Hematopoietic multipotent progenitor cell treated with erythropoietin and hydrocortisone succinate and interleukin-3 and kit ligand, for 6 days (in vitro differentiated cells): ENCODE measurements around the gene XG.
A peak's percentile ranks its signal among the peaks of the same experiment; 100 is the strongest.
"Not testable (repeated sequence)": the region's sequence is repeated elsewhere in the genome, so short reads cannot be mapped to it uniquely, and the experiment has no call there.

Source experiments
- DNase-seq: peaks from one replicate; pipeline ENCODE4 v3.0.0-alpha.2; 2015

XG gene

DNA sequence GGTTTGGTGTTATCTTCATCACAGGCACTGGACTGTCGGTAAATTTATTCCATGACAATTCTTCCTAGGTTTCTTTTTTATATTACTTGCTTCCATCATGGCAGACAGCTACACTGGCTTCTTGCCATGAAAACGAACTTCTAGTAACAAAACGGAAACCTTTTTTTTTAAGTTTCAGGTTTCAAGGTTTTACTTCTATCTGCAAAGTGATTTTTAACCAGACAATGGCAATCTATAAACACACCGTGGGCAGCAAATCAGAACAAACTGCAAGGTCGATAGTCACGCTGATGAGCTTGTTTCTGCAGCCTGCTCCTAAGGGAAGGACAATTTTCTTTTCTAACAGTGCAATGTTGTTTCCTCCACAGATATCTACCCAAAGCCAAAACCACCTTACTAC lies 29.9 kb downstream of the XG start:
- no peak for DNase-seq

DNA sequence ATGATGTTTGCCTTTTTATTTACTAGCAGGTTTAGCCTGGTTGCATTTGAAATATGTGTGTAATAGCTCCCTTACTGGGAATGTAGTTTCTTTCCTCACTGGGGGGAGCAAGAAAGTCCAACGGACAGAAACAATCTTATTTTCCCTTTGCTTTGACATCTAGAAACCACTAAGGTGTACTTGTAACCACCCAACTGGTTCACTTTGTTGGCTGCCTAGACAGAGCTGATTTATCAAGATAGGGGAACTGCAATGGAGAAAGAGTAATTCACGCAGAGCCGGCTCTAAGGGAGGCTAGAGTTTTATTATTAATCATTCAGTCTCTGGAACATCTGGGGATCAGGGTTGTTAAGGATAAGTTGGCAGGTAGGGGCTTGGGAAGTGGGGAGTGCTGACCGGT lies 30.3 kb downstream of the XG start:
- no peak for DNase-seq

DNA sequence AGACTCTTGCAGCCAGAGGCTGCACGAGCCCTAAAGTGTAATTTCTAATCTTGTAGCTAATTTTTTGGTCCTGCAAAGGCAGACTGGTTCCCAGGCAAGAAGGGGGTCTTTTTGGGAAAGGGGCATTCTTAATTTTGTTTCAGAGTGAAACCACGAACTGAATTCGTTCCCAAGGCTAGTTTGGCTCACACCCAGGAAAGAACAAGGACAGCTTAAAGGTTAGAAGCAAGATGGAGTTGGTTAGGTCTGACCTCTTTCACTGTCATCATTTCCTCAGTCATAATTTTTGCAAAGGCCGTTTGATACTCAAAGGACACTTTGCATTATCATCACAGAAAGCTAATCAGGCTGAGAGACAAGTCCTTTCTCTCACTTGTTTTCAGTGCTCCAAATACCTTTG lies 30.9 kb downstream of the XG start:
- no peak for DNase-seq

DNA sequence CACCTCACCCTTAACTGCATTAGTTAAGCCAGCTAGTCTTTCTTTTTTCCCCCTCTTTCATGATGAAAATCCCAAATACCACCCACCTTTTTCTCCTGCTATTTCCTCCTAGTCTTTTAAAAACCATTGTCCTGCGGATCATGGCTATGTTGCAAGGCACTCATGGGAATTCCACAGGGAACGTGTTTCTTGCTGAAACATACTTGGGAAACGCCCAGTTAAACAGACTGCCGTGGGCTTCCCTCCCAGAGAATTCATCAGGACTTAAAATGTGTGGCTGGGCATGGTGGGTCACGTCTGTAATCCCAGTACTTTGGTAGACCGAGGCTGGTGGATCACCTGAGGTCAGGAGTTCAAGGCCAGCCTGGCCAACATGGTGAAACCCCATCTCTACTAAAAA lies 32.2 kb downstream of the XG start:
- no peak for DNase-seq

DNA sequence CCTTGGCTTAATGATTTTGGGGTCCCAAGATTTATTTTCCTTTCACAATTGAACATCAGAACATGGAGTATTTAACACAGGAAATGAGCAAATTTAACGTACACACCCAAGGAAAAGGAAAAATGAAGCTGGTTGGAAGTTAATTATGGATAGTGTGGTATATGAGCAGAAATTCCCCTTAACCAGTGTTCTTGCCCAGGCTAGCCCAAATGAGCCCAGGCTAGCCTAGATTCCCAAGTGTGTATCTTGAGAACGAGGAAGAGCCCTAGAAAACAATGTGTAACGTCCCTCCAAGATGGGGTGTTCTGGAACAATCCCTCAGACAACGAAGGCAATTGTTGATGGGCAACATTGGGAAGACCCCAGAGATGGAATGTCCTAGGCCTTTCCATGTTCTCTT lies 33.7 kb downstream of the XG start:
- no peak for DNase-seq

DNA sequence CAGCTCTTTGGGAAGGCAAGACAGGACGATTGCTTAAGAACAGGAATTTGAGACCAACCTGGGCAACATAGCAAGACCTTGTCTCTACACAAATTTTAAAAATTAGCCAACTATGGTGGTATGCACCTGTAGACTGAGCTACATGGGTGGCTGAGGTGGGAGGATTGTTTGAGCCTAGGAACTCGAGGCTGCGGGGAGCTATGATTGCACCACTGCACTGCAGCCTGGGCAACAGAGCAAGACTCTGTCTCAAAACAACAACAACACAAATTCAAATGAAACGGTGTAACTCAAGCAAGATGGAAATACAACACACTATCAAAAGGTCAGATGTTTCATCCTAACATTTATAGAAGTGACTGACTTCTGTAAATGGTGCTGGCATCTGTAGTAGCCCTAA lies 37.1 kb downstream of the XG start:
- no peak for DNase-seq

DNA sequence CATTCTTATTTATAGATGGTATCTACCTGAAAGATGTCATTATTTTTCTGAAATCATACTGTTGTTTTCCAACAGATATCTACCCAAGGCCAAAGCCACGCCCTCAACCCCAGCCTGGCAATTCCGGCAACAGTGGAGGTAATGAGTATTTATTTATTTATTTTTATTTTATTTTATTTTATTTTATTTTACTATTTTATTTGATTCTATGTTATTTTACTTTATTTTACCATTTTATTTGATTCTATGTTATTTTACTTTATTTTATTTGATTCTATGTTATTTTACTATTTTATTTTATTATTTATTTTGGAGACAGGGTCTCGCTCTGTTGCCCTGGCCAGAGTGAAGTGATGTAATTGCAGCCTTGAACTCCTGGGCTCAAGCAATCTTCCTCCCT lies 37.7 kb downstream of the XG start:
- no peak for DNase-seq

DNA sequence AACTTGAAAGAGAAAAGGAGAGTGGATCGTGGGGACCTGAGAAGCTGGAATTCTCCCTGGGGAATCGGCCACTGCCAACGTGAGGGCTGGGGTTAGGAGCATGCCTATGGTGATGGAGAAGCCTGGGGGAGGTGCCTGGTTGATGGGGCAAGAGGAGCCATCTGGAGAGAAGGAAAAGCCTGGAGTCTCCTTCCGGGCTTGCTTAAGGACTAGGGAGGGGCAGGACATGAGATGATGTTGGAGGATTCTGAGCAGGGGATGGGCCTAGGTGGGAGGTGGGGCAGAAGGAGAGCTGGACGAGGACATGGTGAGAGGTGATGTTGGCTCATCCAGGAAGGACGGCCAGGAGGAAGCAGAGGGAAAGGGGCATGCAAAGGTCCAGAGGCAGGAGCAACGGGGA lies 41.9 kb downstream of the XG start:
- DNase-seq, result no peak

DNA sequence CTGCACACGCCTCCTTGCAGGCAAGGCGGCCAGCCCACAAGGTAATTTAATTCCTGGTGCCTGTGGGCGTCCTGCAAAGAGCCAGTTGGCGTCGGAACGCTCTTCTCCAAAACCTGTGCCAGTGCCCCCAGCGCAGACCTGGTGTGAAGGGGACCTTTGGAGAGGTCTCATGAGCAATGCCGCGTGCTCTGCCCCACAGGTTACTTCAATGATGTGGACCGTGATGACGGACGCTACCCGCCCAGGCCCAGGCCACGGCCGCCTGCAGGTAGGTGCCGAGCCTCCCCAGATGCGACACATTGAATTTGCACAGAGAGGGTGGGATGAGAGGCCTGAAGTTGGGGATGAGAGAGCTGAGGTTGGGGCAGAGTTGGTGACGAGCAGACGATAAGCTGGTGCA lies 42.5 kb downstream of the XG start:
- DNase-seq, result no peak

DNA sequence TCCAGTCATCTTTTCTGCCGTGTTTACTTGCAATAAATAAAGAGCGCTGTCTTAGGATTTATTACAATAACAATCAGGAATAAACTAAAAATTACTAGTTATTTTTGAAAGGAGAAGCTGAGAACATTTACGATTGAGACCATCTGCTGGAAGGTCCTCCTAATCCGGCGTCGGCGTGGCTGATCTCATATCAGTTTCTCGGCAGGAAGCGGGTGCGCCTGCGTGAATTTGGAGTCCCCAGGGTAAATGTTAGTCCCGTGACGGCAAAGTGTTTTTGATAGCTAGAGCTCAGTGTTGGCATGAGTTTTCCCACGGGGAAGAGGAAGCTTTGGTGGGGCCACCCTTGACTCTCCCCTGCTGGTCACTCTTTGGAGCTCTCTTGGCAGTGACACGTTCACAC lies 45.0 kb downstream of the XG start:
- DNase-seq, result peak; percentile 6

DNA sequence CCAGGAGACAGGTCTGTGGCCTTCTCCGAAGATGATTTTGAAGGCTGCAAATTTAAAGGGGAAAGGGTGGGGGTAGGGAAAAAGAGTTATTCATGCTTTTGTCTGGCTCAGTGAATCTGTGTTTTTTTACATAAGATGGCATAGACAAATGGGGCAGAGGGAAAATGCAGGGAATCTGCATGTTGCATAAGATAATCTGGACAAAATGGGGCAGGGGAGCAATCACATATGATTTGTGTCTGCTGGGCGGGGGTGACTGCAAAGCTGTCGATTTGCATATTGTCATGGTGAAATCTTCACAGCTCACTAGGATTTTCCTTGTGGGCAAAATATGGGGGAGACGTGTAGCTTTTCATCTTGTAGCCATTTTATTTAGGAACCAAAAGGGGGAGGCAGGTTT lies 47.5 kb downstream of the XG start:
- no peak for DNase-seq

DNA sequence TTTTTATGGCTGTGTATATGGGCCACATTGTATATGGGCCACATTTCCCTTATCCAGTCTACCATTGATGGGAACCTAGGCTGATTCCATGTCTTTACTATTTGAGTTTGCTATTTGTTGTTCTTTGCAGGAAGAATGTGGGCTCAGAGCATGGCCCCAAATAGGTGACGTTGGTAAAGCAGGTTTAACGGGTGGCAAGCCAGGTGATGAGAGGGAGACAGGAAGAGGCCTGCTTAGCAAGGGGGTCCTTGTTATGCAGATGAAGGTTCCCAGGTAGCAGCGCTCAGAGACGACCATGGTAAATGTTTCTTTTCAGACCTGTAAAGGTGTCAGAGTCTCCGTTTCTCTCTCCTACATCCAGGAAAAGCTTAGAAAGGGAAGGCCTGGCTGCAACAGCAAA lies 48.1 kb downstream of the XG start:
- not testable (repeated sequence) for DNase-seq

DNA sequence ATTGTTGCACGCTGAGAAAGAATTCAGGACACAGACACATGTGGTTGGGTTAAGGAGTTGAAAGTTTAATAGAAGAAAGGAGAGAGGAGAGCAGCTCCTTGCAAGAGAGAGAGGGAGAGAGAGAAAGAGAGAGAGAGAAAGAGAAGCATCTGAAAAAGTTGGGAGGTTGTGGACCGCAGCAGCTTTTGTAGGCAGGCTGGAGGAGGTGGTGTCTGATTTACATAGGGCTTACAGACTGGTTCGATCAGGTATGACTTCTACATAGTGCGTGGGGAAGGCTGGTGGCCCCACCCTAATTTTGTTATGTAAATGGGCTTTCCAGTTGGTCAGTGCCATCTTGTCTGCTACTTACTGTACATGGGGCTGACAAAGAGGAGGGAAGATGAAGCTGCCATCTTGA lies 49.4 kb downstream of the XG start:
- DNase-seq, result no peak

DNA sequence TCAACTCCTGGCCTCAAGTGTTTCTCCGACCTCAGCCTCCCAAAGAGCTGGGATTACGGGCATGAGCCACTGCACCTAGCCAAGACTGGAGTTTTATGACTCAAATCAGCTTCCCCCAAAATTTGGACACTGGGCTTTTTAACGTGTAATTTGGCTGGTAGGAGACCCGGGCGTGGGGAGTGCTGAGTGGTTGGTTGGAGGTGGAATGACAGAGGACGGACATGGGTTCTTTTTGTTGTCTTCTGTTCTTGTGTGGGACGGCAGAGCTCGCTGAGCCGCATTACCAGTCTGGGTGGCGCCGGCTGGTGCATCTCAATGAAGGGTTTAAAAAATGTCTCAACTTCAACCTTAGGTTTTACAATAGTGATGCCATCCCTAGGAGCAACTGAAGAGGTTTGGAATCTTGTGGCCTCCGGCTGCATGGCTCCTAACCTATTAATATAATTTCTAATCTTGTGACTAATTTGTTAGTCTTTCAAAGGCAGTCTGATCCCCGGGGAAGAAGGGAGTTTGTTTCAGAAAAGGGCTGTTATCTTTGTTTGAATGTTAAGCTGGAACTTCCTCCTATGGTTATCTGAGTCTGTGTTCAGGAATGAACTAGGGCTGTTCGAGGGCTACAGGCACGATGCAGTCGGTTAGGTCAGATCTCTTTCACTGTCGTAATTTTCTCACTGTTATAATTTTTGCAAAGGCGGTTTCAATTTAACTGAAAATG lies 50.7 kb downstream of the XG start:
- peak; percentile 8 for DNase-seq

DNA sequence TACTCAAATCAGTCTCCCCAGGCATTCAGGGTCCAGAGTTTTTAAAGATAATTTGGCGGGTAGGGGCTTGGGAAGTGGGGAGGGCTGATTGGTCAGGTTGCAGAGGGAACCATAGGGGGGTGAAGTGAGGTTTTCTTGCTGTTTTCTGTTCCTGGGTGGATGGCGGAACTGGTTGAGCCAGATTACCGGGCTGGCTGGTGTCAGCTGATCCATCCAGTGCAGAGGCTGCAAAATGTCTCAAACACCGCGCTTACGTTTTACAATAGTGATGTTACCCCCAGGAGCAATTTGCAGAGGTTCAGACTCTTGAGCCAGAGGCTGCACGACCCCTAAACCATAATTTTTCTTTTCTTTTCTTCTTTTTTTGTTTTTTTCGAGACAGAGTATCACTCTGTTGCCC lies 51.6 kb downstream of the XG start:
- not testable (repeated sequence) for DNase-seq

DNA sequence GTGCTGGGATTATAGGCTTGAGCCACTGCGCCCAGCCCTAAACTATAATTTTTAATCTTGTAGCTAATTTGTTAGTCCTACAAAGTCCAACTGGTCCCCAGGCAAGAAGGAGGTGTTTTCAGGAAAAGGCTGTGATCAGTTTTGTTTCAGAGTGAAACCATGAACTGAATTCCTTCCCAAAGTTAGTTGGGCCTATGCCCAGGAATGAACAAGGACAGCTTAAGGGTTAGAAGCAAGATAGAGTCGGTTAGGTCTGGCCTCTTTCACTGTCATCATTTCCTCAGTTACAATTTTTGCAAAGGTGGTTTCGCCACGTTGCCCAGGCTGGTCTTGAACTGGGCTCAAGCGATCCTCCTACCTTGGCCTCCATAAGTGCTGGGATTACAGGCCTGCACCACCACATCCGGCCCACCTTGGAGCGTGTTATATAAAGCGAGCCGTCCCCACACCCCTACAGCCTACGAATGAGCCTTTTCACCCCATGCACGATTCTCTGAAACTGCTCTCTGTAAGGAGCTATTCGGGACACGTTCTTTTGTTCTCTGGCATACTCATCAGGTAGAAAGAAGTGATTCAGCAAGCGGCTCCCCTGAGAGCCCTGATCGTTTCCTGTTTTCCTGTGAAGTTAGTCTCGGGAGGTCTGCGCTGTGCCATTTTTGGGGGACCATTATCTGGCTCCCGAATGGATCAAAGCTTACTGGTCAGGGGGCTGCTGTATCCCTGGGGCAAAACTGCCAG lies 52.4 kb downstream of the XG start:
- DNase-seq, result not testable (repeated sequence)

DNA sequence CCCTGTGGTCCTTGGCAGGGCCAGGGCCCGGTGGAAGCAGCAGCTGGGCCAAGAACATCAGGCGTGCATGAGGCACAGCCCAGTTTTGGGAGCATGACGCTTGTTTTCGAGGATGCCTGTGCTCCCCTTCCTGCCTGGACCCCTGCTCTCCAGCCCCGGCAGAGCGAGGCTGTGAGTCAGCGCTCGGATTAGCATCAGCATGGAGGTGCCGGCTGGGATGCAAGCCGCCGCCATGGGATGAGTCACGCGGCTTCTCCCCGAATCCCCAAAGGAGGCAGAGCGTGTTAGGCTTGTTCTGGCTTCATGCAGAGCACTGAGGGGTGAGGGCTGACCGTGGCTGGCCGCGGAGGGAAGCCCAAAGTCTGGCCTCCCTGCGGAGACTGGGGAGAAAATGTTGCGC lies 53.0 kb downstream of the XG start:
- DNase-seq, result not testable (repeated sequence)

DNA sequence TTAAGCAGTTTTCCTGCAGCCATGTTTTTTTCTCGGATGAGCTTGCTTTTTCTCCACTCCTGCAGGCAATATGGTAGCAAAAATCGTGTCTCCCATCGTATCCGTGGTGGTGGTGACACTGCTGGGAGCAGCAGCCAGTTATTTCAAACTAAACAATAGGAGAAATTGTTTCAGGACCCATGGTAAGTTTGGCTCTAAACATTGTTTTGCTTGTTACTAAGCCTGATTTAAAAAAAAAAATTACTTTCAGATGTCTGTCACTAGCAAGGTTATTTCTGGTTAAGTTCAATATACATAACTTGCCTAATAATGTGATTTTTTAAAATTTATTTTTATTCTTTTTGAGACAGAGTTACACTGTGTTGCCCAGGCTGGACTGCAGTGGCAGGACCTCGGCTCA lies 59.4 kb downstream of the XG start:
- no peak for DNase-seq

DNA sequence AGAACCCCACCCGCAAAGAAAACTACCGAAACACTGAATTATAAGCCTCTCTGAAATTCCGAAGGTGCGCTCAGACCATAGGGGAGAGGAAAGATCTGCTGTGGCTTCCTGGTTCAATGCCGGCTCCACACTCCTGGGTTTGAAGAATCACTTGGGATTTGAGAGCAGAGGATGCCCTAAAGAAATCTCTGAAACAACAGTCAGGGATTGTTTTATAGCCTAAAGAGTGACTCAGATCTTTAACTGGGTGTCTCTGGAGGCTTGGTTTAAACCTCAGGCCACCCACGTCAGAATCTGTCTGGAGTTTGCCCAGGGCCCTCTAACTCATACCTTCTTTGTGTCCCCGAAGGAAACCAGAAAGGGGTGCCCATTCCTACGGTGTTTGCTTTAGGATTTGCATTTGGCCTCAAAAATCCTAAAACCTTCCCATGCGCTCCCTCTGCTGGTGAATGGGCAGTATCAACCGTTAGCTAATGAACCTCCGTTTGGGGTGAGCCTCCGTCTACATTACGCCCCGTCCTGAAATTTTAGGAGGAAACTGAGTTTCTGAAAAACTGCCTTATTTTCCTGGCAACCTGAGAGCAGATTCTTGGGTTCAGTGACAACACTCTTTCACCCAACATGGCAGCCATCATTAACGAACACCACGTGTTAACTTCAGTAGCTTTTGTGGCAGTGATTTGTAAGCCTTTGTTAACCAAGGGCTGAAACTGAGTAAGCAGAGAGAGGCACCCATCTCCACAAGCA lies 60.5 kb downstream of the XG start:
- DNase-seq, result peak; percentile 60

DNA sequence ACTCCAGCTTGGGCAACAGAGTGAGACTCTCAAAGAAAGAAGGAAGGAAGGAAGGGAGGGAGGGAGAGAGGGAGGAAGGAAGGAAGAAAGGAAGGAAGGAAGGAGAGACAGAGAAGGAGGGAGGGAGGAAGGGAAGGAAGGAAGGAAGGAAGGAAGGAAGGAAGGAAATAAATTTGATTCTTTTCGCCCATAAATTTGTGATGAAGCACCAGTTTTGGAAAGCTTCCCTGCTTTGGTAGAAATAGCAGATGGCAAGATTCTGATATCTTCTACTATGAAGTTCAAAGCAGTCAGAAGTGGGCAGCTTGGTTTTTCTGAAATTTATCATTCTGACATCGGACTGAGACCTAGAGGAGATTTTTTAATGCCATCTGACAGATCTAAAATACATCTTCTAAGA lies 65.2 kb downstream of the XG start:
- no peak for DNase-seq

DNA sequence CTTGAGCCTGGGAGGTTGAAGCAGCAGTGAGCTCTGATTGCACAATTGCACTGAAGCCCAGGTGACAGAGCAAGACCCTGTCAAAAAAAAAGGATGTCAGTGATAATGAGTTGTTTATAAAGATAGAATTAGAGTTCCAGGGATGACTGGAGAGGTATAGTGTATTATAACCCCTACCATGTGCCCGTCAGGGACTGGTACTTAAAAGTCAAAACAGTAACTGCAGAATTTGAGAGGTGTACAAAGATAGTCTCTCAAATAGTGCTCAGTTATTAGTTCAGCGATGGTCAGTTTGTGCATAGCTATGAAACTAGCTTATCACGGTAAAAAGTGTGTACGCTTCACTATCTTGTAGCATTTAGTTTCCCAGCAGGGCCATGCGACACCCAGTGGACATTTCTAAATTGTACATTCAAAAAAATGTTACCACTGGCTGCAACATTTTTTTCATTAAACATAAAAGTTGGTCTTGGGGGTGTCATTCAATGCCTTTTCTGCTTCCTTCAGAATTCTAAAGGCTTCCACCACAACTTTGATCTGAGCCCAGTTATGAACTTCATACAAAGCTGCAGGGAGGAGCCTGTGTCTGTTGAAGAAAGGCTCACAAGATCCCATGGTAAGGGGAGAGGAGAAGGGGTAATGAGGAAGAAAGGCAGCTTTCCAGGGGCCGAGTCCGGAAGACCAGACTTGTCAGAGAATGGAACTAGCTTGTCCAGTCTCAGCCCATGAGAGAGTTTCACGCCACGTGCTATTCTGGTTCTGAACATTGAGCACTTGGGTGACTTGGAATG lies 67.7 kb downstream of the XG start:
- peak; percentile 36 for DNase-seq

DNA sequence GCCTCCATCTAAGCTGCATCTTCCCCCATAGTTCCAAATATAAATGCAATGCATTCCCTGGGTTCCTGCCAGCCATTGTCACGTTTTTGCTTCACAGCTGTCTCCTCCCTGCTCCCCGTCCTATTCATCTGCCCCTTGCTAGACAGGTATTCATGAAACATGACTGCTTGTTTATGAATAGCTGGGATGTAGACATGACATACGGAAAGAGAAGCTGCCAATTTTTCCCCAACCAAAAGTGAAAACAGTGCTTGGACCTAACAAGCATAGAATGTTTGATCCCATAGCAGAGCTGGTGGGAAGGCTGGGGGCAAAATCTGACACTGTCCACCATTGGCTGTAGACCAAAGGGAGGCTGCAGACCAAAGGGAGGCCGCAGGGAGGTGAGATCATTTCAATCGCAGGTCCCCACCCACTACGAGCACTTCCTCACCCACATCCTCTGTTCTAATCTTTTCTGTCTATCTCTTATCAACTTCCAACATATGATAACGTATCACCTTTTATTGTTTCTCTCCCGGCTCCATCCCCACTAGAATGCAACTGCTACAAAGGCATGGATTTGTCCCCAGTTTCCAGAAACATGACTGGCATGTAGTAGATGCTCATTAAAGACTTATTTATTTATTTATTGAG lies 68.4 kb downstream of the XG start:
- DNase-seq, result no peak
